Measurements from ENCODE around the gene HS3ST3A1. TPM values are rescaled to one million over a fixed set of nuclear protein-coding genes. Genes with fewer than 3 reads are reported as not detected.

The HS3ST3A1 gene
- polyA plus RNA-seq, 1 donor = 1.6 TPM

DNA sequence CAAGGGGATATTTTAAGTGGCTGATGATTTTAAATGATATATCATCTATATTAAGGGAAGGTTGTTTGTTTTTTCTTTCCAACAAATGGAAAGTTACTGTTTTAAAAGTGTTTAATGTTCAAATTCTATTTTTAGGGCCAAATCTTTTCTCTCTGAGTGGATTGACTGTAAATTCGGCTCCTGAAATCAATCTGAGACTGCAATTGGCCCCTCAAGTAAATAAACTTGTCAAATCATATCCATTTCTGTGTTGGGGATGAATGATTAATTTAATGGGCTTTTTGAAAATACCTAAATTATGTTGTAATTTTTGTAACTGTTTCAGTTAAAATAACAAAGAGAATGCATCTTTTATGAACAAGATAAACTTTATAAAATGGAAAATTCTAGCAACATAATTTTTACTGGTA is 2.6 kb downstream of the HS3ST3A1 start:
- no peak for DNase-seq

DNA sequence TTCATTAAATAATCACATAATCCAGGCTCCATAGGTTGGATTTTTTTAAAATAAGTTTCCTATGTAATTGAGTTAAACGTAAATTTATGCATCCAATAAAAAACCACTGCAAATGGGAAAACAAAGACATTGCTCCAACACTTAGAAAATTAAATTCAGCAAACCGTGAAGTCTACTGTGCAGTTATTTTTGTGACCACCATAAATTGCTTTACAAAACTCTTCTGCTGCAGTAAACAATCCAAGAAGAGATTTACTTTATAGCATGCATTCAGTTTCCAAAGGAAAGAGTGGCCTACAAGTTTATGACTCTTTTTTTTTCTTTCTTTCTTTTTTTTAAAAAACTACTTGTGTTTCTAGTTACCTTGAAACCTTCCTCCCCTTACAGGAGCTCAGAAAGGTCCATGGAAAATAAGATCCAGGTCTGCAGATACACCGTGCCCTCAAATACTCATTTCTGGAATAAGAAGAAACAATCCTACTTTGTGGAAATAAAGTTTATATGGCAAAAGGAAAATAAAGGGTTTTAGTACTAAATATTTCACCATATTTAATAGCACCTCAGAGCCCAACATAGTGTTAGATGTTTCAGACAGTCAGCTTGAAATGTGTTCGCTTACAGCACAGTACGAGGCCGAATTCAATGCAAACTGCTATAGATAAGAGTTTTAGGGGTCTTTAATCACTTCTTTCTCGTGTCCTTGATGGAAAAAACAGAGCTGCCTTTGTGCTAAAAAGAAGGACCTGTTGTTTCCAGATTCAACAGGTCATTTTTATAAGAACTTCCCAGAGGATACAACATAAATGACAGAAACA is 3.2 kb downstream of the HS3ST3A1 start:
- DNase-seq = no peak

DNA sequence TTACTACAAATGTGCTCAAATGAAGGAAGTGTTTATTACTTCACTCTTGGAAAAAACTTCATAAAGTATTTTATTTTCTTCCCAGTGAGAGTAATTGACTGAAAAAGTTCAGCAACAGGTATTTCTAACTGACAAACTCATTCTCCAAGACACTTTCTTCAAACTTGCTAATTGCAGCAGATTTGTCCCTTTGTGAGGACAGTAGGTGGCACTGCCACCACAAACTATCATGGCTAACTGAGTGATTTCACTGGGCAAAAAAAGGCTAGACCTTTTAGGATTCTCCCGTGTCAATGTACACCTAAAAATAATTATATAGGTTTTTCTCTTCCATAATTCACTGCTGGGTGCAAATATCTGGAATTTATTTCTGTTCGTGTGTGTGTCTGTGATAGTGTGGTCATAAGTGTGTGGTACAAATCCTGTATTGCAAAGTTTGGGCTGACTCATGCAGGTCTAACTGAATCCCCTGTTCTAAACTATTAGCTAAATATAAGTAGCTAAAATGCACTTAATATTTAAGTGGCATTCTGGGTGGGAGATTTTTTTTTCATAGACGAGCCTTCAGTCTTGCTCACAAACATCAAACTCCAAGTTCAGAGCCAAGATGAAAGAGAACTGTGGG is 3.9 kb downstream of the HS3ST3A1 start:
- no peak for DNase-seq

- DNase-seq = no peak
Observed at GRCh38 chr17:13596241-13596923, 5.3 kb downstream of the HS3ST3A1 start.

GRCh38 chr17:13595599-13595899 is 6.2 kb downstream of the HS3ST3A1 start:
- DNase-seq = no peak

DNA sequence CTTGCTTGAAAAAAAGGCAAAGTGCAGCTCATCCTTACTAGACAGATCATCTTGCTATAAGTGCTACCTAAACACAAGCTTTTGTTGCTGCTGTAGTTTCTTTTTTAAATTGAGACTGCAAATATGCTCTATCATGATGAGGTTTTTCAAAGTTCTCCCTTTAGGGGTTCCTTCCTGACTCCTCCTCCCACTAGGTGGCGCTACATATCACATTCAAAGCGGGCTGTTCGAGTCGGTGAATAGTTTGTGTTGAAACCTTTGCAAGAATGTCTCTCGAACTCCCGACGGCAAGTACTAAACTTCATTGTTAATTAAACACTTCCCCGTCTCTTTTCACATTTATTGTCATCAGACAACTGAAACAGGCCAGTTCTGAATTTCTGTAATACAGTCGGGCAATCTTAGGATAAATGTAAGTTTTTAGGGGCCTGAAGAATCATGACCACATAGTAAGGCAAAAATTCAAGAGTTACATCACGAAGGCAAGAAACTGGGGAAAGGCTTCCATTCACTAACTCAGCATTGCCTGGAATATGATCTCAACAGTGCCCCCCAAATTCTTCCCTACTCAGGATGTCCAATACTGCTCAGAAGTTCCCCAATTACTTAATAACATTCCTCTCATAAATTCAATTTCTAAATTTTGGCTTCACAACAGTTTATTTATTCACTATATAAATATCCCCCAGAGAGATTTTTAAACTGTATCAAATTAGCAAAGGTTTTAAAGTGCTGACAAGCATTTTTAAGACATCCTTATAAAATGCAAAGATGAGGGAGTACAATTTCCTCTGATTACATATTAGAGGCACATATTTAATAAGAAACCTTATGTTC is 6.7 kb downstream of the HS3ST3A1 start:
- DNase-seq = peak; percentile 86

DNA sequence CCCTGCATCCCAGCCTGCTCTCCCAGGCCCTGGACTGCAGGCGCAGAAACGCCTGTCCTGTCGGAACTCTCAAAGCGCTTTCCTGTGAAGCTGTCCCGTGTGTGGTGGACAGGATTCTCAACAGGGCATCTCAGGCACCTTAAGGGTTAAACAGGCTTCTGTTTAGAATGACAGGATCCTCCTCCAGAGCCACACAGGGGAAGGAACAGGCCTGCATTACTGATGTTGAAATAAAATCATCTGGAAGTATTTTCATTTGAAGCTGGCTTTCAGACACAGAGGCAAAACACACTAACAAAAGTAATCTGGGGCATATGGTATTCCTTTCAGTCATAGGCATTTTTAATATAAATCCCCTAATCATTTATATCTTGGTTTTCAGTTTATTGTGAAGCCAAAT is 7.4 kb downstream of the HS3ST3A1 start:
- DNase-seq = no peak

DNA sequence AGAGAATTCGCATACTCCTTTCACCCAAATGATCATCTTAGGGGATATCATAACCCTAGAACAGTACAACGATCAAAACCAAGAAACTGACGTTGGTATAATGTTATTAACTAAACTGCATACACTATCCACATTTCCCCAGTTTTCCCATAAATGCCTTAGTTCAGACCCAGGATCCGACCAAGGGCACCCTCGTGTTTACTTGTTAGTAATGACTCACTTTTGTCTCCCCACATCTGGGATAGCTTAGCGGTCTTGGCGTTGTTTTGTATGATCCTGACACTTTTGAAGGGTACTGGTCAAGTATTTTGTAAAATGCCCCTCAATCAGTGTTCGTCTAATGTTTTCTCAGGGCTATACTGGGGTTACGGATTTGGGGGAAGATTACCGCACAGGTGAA is 8.0 kb downstream of the HS3ST3A1 start:
- DNase-seq = no peak

- no peak for DNase-seq
Observed at GRCh38 chr17:13593021-13593751, 8.5 kb downstream of the HS3ST3A1 start.

DNA sequence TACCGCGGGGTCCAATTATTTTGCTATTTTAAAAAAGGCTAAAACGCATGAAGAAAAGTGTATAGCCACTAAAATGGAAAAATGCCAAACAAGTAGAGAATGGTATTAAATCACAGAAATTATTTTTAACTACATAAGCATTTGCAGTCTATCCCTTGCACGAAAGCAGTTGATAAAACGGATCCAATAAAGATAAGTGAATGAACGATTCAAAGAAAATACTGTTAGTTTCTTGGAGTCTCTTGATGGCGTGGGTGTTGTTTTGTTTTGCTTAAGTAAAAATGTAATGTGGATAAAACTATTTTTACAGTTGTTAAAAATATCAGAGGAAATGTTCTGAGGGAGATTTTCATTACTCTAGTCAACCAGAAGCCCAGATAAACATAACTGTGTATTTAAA is 9.3 kb downstream of the HS3ST3A1 start:
- DNase-seq = no peak

- no peak for DNase-seq
Observed at GRCh38 chr17:13590441-13590840, 11.3 kb downstream of the HS3ST3A1 start.

DNA sequence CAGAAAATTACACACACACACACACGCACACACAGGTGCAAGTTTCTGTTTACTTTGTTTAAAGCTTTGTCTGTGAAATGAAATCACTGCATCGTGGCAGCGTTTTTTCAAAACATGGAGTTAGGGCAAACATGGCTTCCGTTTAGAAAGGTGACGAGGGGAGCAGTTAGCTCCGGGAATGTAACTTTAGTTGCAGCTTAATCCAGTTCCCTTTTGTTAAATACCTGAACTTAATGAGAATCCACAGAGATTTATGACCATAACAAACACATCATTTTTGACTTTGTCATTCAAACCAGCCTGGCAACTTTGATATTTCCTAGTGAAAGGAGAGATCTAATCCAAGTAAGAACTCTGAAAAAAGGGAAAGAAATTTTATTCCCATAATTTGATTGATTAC is 12.1 kb downstream of the HS3ST3A1 start:
- DNase-seq = no peak

DNA sequence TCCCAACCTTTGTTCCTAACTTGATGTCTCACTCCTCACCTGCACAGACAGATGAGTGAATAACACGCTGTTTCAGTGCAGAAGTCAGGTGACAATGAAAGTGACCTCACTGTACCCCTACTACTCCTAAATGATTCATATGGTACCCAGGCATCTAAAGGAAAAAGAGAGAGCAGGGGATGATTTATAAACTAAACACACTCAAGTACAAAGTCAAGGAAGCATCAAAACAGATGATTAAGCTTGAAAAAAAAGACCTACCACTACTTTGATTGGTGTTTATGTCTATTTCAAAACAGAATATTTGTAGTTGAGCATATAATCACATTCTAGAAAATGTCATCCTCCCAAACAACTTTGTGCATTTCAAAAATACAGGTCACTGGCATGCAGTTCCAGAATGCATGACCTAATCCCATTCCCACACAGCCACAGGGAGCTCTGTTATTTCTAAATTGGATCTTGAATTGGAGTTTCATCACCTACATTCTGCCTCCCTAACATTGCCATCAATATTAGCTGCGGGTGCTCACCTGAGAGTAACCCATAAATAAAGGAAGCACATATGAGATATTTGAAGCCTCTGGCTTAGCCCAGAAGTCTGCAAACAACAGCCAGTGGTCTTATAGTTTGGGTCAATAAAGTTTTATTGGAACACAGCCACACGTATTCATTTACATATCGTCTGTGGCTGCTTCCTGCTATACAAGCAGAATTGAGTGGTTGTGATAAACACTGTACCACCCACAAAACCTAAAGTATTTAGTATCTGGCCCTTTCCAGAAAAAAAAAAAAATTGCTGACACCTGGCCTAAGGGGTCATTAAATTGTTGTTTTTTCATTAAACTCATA is 14.0 kb downstream of the HS3ST3A1 start:
- DNase-seq = no peak

DNA sequence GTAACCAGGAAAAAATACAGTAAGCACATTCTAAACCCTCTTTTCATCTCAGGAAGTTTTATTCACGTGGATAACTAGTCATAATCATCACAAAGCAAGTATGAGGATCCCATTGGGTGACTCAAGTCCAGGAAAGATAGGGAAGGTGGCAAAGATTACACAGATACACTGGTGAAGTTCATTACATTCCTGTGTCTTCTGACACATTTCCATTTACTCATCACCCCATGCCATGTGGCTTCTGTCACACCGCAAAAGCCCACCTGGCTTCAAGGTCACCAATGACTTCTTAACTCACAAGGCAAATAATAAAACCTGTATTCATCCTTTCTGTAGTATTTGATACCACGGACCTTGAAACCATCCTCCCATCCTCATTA is 17.0 kb downstream of the HS3ST3A1 start:
- DNase-seq = no peak

DNA sequence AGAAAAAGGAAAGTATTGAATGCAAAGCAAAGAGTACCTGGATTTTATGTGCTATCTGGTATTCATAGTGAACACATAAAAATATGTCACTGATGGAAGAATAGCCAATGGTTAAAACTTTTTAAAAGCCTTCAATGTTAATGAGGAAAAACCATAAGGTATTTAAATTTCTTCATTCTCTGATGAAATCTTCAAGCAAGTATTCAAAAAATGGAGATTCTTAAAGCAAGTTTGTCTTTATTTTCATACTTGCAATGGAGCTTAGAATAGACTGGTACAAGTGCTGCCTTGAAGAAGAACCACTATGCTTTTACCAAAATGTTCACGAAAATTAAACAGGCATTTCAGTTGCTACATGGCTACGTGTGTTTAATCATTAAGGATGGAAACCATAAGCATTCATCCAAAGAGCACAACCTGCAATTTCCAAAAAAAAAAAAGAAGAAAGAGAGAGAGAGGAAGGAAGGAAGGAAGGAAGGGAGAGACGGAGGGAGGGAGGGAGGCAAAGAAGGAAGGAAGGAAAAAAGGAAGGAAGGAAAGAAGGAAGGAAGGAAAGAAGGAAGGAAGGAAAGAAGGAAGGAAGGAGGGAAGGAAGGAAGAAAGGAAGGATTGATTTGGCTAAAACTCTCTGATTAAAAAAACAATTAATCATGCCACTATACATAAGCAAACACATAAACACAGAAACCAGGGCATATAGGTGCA is 17.6 kb downstream of the HS3ST3A1 start:
- DNase-seq = no peak

DNA sequence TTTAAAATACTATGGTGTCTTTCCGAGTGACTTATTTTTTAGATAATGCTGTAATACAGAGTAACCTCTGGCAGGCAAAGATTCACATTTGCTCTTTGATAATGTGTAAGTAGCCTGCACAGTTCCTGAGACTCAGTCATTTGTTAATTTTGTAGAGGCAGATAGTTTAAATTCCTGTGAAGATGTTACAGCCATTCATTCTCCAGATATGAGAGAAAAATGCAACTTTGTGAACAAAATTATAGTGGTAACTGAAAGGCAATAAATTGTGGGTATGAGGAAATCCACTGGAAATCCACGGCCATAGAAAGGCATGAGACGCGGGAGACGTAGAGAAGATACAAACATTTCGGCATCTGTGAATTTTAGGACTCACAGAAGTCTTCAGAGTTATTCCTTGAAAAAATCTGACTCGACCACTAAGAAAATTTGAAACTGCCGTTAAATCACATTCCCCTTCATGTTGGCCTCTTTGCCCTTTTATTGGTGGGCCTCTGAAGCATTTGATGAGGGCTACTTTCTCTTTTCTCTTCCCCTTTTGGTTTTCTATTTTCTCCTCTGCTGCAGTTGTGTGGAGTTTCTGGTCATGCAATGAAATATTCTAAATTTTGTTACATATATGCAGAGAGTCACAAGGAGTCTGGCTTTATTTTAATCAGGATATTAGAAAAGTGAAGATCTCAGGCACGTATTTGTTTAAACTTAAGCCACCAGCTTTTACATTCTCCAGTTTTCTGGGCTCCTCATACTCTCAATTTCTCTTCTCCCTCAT is 18.8 kb downstream of the HS3ST3A1 start:
- no peak for DNase-seq

DNA sequence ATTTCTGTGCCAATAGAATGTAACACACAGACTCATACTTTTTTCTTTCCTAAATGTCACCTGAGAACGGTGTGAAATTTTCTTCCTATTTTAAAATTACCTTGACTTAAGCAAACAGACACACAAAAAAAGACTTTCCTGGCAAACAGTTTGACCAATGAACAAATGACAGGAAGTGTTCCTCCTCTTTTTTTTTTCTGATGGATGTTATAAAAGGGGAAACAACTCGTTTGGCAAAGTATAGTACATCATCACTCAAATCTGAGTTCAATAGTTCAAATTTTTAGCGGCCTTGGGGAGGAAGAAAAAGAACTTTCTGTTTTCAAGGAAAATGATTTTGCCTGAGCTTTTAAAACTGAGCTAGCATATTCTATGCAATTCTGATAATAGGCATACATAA is 19.8 kb downstream of the HS3ST3A1 start:
- no peak for DNase-seq

DNA sequence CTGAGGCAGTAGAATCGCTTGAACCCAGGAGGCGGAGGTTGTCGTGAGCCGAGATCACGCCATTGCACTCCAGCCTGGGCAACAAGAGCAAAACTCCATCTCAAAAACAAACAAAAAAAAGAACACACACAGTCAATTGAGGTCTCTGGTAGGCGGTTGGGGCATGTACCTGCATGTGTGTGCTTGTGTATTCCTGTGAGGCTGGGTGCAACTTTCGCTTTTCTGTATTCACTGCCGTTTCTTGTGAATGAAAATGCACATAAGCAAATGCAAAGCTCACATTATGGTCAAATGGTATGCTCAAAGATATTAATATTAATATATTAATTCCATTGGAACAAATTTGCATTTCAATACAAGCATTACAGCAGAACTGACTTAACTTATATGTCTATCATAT is 20.9 kb downstream of the HS3ST3A1 start:
- DNase-seq = no peak

All from left kidney (tissue), 2 donors.